PFSK-1 (cell line): Measurements from ENCODE around the gene NPHP4.

Experiments
- FOXP2 ChIP-seq: optimal IDR thresholded peaks from 2 replicates; pipeline ENCODE3; 2011; ENCODE audit warnings: borderline replicate concordance, control low read depth, inconsistent platforms; ENCODE audit not compliant: insufficient read depth; ENCODE audit errors: extremely low read length, extremely low read depth
- POLR2AphosphoS5 ChIP-seq: IDR thresholded peaks from 2 replicates; pipeline ENCODE4 v1.6.1; 2012; ENCODE audit warnings: low read depth, mild to moderate bottlenecking, control low read depth, low read length, moderate library complexity
- SIN3A ChIP-seq: IDR thresholded peaks from 2 replicates; pipeline ENCODE4 v1.6.1; 2012; ENCODE audit warnings: mild to moderate bottlenecking, low read length, moderate library complexity, borderline replicate concordance; ENCODE audit not compliant: insufficient read depth
- TAF1 ChIP-seq: IDR thresholded peaks from 2 replicates; pipeline ENCODE4 v1.6.1; 2012; ENCODE audit warnings: low read length, control low read depth, borderline replicate concordance; ENCODE audit not compliant: insufficient read depth
- TF ChIP-seq, protein P1 (sequence below), 2 experiments: IDR thresholded peaks; 2 replicates each; pipeline versions ENCODE4 v1.6.1 to v1.8.0; 2011 to 2012; ENCODE audit warnings: low read depth in 2 of 2, low read length in 2 of 2, control low read depth in 1 of 2, inconsistent platforms in 1 of 2, mild to moderate bottlenecking in 1 of 2, moderate library complexity in 1 of 2; ENCODE audit not compliant: insufficient read depth in 1 of 2

NPHP4 gene

DNA sequence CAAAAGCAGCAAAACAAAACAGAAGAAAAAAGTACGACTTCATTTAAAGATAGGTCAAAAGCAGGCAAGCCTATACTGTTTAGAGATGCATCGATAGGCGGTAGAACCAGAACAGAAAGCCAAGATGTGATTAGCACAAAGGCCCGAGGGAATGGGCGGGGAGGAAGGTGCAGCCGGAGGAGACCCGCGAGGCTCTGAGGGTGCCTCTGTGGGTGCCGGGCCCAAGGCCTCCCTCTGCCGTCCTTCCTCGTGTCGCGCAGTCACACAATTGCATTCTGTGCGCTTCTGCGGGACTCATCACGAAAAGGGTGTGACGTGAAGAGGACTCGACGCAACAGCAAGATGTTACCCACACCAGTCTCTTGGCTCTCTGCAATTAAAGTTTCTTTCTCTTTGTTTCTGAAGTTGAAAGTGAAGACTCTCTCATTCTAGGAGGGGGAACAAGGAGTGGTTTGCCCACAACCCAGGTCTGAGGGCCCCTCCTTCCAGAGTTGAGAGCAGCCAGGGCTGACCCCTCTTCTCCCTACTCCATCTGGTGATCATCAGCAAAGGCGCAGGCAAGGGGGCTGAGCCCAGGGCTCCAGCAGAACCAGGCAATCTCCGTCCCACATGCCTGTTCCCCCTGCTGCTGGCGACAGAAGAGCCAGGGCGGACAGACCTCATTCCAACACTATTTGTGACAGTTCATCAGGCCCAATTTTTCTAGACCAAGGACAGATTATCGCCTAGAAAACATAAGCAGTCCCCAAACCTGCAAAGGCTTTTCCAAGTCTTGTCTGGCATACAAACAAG lies 41.0 kb downstream of the NPHP4 start:
- TF ChIP-seq, protein P1, sequence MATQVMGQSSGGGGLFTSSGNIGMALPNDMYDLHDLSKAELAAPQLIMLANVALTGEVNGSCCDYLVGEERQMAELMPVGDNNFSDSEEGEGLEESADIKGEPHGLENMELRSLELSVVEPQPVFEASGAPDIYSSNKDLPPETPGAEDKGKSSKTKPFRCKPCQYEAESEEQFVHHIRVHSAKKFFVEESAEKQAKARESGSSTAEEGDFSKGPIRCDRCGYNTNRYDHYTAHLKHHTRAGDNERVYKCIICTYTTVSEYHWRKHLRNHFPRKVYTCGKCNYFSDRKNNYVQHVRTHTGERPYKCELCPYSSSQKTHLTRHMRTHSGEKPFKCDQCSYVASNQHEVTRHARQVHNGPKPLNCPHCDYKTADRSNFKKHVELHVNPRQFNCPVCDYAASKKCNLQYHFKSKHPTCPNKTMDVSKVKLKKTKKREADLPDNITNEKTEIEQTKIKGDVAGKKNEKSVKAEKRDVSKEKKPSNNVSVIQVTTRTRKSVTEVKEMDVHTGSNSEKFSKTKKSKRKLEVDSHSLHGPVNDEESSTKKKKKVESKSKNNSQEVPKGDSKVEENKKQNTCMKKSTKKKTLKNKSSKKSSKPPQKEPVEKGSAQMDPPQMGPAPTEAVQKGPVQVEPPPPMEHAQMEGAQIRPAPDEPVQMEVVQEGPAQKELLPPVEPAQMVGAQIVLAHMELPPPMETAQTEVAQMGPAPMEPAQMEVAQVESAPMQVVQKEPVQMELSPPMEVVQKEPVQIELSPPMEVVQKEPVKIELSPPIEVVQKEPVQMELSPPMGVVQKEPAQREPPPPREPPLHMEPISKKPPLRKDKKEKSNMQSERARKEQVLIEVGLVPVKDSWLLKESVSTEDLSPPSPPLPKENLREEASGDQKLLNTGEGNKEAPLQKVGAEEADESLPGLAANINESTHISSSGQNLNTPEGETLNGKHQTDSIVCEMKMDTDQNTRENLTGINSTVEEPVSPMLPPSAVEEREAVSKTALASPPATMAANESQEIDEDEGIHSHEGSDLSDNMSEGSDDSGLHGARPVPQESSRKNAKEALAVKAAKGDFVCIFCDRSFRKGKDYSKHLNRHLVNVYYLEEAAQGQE (IDR thresholded peaks at IDR 0.05; ENCODE audit: insufficient read depth in 1 of 2, low read depth in 2 of 2, low read length in 2 of 2): no peak
- TF ChIP-seq POLR2AphosphoS5: no peak
- TF ChIP-seq SIN3A: no peak
- TF ChIP-seq TAF1: no peak
- no peak for TF ChIP-seq FOXP2

DNA sequence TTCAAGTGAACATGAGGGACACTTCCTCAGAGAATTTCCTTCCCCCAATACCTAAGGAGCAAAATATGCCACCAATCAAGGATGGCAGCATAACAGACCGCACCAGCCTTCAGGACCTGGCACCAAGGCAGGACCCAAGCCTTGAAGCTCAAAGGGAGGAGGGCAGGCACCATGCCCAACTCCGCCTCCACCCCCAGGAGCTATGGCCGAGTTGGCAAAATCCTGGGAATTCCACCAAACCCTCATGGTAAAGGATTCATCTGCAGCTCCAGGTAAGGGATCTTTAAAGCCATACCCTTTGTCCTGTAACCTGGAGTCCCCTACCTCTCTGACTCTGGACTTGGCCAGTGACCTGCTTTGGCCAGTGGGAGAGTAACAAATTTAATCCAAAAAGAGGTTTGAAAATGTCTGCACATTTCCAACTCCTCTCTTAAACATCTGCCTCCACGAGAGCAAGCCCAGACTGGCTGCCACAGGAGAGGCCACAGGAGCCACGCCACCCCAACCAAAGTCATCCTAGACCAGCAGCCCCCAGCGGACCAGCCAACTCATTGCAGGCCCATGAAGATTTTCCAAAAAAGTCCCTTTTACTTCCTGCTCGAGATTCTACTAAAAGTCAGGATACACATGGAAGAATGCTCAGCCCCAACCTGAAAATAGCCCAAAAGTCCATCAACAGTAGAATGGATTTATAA lies 41.9 kb downstream of the NPHP4 start:
- TF ChIP-seq SIN3A (no peak), FOXP2 (no peak), TAF1 (no peak), POLR2AphosphoS5 (no peak)
- TF ChIP-seq, protein P1 (IDR thresholded peaks at IDR 0.05; ENCODE audit: insufficient read depth in 1 of 2, low read depth in 2 of 2, low read length in 2 of 2): no peak

DNA sequence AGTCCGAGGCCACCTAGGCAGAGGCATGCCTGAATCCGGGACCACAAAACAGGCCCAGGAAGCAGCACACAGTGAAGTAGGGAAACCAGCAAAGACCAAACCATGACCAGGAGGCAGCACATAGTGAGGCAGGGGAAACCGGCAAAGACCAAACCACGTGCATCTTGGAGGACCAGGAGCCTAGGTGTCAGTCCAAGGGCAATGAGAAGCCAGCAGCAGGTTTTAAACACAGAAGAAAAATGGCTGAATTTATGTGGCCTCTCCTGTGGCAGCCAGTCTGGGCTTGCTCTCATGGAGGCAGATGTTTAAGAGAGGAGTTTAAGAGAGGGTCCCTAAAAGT lies 42.5 kb downstream of the NPHP4 start:
- TF ChIP-seq SIN3A (no peak), FOXP2 (no peak), TAF1 (no peak), POLR2AphosphoS5 (no peak)
- TF ChIP-seq, protein P1 (IDR thresholded peaks at IDR 0.05; ENCODE audit: insufficient read depth in 1 of 2, low read depth in 2 of 2, low read length in 2 of 2): no peak

DNA sequence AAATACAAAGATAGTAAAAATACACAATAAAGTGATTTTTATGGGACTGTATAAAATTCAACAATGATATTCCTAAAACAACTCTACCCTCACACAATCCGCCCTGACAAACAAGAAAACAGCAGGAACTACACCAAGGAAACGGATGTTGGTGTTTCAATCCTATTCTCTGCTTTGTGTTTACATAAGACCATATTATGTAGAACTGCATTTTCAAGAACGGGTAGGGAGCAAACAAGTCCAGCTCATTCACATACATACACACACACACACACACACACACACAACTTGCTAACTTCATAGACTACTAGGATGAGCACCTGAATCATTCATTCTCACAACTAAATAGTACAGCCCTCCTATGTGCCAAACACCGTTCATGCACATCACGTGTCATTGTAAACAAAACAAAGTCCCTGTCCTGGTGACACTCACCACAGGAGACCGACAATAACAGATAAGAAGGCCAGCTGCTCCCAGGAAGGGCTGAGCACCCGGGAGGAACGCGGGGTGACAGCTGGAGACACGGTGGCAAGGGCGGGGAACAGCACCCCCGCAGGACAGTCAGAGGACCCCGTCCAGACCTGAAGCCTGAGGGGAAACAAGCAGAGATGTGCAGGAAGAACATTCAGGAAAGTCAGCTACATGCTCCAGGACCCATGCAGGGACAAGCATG lies 43.0 kb downstream of the NPHP4 start:
- TF ChIP-seq FOXP2 (no peak), POLR2AphosphoS5 (no peak)

DNA sequence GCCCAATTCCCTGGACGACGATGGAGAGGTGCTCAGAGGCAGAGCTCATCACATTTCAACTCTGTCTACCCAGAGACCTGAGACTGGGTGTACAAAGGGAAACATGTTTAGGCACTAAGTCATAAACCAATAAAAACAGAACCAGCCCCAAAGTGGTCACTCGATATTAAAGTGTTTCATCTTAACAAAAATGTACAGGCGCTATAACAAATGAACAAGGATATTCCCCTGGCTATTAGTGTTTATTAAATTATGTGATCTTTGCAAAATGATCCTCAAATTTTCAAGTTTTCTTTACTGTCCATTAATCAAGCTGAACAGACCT lies 43.6 kb downstream of the NPHP4 start:
- TF ChIP-seq, protein P1 (IDR thresholded peaks at IDR 0.05; ENCODE audit: insufficient read depth in 1 of 2, low read depth in 2 of 2, low read length in 2 of 2): no peak
- TF ChIP-seq SIN3A (no peak), POLR2AphosphoS5 (no peak), FOXP2 (no peak), TAF1 (no peak)
